ENCODE measurements around the gene WDR46. TPM values are rescaled to one million over a fixed set of nuclear protein-coding genes. Genes with fewer than 3 reads are reported as not detected.
A peak's percentile ranks its signal among the peaks of the same experiment; 100 is the strongest.

Gene WDR46
- total and polyA plus RNA-seq, 2 of the 8 experiments (the other 6 are each of a cell fraction or from before 2014, with no cell fraction given), result 69.7 to 91.0 TPM

DNA sequence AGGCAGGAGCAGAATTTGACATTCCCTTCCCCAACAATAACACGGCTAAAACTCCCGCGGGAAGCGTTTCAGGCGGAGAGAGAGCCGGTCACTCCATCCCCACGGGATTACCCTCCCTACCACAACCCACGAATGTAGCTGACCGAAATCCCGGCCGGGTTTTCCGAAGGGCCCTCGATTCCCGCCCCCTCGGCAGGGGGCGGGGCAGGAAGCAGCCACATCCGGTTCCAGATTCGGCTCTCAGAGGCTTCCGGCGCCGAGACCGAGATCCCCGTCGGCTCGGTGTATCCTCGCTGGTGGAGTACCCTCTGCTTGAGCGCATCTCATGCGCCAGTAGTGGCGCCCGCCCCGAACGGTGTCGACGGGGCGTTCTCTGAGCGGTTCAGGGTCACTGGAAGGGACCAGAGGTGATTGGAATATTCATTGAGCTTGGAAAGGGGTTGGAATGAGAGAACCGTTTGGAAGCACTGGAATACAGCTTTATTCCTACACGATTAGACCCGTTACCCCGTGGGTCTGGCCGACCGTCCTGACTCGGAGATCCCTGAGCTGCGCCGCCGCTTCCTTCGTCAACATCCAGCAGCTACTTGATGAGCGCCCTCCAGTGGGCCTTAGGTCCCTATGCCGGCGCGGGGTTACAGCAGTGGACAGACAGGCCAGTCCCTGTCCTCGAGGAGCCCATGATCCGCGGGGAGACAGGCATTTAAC lies 10.4 kb upstream of the WDR46 start:
- ChIA-PET CTCF (ENCODE audit: partially characterized antibody) (interaction anchor here (0.7 to 6.2 kb wide), 13 partner anchors 9 to 1214 kb away, joined by 3 to 77 read pairs (median 4); partner anchors contain the start of genes B3GALT4, PFDN6, RPS18 and TAPBP), POLR2A (ENCODE audit: partially characterized antibody) (interaction anchor here (0.7 to 16.7 kb wide), 23 partner anchors 9 to 330 kb away, joined by 3 to 337 read pairs (median 4); partner anchors contain the start of genes B3GALT4, COL11A2, PFDN6 and RPS18)
- peak overlapping the region; percentile 19 for H2BK120ac ChIP-seq (replicated peaks; ENCODE audit: low read depth, low read length)
- H2AFZ ChIP-seq (ENCODE audit: low read length), result peak overlapping the region; percentile 77; the same call in 1 of the 2 replicates
- peak overlapping the region; percentile 63 to 91 (median 76) for H3K9ac ChIP-seq (replicated peaks in 1 of 4; ENCODE audit: extremely low read depth in 1 of 4, low read depth in 3 of 4, low read length in 3 of 4)
- H2BK5ac ChIP-seq (ENCODE audit: low read depth, low read length), result peak overlapping the region; percentile 95
- H4K5ac ChIP-seq (ENCODE audit: insufficient read length, low read depth, low read length), result peak overlapping the region; percentile 93
- H2BK15ac ChIP-seq (ENCODE audit: low read length), result peak overlapping the region; percentile 81; the same call in 1 of the 2 replicates
- no peak overlapping the region for H2AK5ac ChIP-seq (ENCODE audit: low read depth, low read length)
- peak overlapping the region; percentile 34 to 97 for H3K4me2 ChIP-seq (ENCODE audit: insufficient read depth in 1 of 2, low read depth in 2 of 2, low read length in 2 of 2)
- no peak overlapping the region for H3K23ac ChIP-seq (ENCODE audit: insufficient read length)
- H4K8ac ChIP-seq (ENCODE audit: extremely low read depth, insufficient read depth, low read length), result peak overlapping the region; percentile 74; the same call in 1 of the 2 replicates
- H3K4ac ChIP-seq (replicated peaks; ENCODE audit: insufficient read length, low read depth, low read length), result peak overlapping the region; percentile 80
- H4K91ac ChIP-seq (replicated peaks; ENCODE audit: insufficient read length, low read length), result peak overlapping the region; percentile 50
- no peaks in the 10 kb centered on the region for H3K9me3 ChIP-seq (ENCODE audit: insufficient read depth in 2 of 2, low read depth in 1 of 2, low read length in 1 of 2)
- H4K20me1 ChIP-seq (replicated peaks in 1 of 2; ENCODE audit: control insufficient read depth in 1 of 2, insufficient read depth in 2 of 2, low read length in 2 of 2), result peaks cover 0 to 2% of the 10 kb centered on the region in 2 experiments
- no peaks in the 10 kb centered on the region for H3K27me3 ChIP-seq (replicated peaks in 1 of 4; ENCODE audit: control insufficient read depth in 3 of 4, extremely low read depth in 1 of 4, insufficient read depth in 3 of 4, low read length in 3 of 4)
- 0 out of 2 replicates have a peak overlapping the region, but pooled peaks have one; percentile 39 for H2BK12ac ChIP-seq (ENCODE audit: low read depth, low read length)
- 1% methylated on average over 54 of the region's 54 CpGs; no CpG with 5 or more reads in 1 of the 2 experiments for WGBS, 2 experiments (ENCODE audit: extremely low coverage in 1 of 2, insufficient coverage in 1 of 2, insufficient read length in 1 of 2, insufficient replicate concordance in 2 of 2, low coverage in 1 of 2, low lambda C conversion rate in 2 of 2, missing lambda C conversion rate in 1 of 2)
- peak overlapping the region; percentile 95 for H3K18ac ChIP-seq (ENCODE audit: extremely low read depth, low read length)
- H3K4me3 ChIP-seq (ENCODE audit: extremely low read depth in 1 of 4, insufficient read depth in 2 of 4, low read depth in 3 of 4, low read length in 4 of 4), result peak overlapping the region; percentile 76 to 99 (median 94)
- peaks cover 0 to 6% (median 4%) of the 10 kb centered on the region in 4 experiments; a peak in 6 of 7 replicates for H3K4me1 ChIP-seq (replicated peaks in 1 of 4; ENCODE audit: control insufficient read depth in 3 of 4, insufficient read depth in 4 of 4, low read length in 3 of 4)
- H3K14ac ChIP-seq (ENCODE audit: insufficient read length), result no peak overlapping the region
- DNase-seq (ENCODE audit: low read depth in 1 of 2, low spot score in 2 of 2) (peak in 1 of 2 experiments; percentile 90), FAIRE-seq (no peak)
- no peak overlapping the region for H2BK20ac ChIP-seq (ENCODE audit: low read length)
- H3K56ac ChIP-seq (replicated peaks; ENCODE audit: insufficient read length, low read depth, low read length), result peak overlapping the region; percentile 87
- peaks cover 16% of the 10 kb centered on the region for H3K23me2 ChIP-seq (ENCODE audit: low read depth, low read length)
- peaks cover 0 to under 1% (median 0%) of the 10 kb centered on the region in 4 experiments; a peak in 4 of 8 replicates for H3K36me3 ChIP-seq (ENCODE audit: control insufficient read depth in 2 of 4, insufficient read depth in 4 of 4, low read length in 3 of 4)
- peaks cover 0 to 25% of the 10 kb centered on the region in 2 experiments; a peak in 2 of 4 replicates for H3K79me2 ChIP-seq (ENCODE audit: control insufficient read depth in 1 of 2, insufficient read depth in 2 of 2, low read length in 2 of 2)
- peak overlapping the region; percentile 79 for H3K27ac ChIP-seq (ENCODE audit: low read depth, low read length)
- H3K79me1 ChIP-seq (ENCODE audit: low read depth, low read length), result peaks cover 9% of the 10 kb centered on the region; the same call in 1 of the 2 replicates
- TF ChIP-seq POLR2AphosphoS5 (IDR thresholded peaks at IDR 0.05; ENCODE audit: low read depth, low read length), result peak; percentile 58
- no peak for TF ChIP-seq RXRA (IDR thresholded peaks at IDR 0.05; ENCODE audit: insufficient read depth, low read depth, low read length)
